Measurements from ENCODE around the gene UGT3A1. TPM values are rescaled to one million over a fixed set of nuclear protein-coding genes. Genes with fewer than 3 reads are reported as not detected.
A peak's percentile ranks its signal among the peaks of the same experiment; 100 is the strongest.

UGT3A1 gene
- total RNA-seq, 1 donor from 2014 or later = 8.7 TPM

DNA sequence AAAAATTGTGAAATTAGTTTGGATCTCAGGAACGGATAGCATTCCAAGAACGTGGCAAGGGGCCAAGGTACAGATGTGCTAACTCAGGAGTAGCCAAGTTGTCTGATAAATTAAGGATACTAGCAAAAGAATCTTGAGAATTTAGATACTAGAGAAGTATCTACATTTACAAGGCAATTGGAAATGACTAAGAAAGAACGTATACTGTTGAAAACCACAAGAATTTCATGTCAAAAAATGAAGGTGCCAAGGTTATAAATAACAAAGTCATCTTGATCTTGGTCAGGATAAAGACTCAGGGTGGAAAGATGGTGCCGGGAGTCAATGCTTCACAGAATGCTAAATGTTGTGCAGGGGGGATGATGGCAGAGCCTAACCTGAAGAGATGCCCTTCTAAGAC is 72.0 kb downstream of the UGT3A1 start:
- DNase-seq (ENCODE audit: low spot score) = peak; percentile 19

DNA sequence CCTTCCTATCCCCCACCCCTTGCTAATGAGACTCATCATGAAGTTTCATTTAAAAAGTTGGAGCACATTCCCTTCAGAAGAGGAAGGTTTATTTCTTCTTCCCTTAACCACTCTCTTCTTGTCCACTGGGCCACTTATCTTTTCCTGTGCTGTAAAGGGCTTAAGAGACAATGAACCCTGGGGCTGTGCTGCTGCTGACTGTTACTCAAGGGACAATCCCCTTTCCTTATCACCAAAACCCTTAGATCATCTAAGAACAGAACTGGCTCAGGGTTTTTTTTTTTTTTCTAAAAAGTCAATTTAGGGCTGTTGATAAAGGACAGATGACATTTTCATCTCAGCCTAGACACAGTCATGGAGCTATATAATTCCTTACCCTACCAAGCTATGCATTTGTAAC is 82.4 kb downstream of the UGT3A1 start:
- no peak for DNase-seq (ENCODE audit: low spot score)

DNA sequence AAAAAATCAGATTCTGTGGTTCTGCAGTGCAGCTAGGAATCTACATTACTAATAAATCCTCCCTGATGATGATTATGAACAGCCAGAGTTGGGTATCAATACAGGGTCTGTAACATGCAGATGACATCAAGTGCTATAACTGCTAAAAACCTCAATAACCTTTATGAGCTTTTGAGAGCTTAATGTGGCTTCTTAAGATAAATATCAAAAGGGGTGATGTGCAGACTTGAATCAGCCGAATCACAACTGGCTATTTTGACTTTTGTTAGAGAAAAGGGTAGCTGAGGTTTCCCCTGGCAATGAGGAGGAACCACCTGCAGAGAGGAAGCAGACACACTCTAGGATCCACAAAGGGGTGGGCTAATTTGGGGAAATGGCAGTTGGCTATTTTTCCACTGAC is 83.0 kb downstream of the UGT3A1 start:
- no peak for DNase-seq (ENCODE audit: low spot score)

DNA sequence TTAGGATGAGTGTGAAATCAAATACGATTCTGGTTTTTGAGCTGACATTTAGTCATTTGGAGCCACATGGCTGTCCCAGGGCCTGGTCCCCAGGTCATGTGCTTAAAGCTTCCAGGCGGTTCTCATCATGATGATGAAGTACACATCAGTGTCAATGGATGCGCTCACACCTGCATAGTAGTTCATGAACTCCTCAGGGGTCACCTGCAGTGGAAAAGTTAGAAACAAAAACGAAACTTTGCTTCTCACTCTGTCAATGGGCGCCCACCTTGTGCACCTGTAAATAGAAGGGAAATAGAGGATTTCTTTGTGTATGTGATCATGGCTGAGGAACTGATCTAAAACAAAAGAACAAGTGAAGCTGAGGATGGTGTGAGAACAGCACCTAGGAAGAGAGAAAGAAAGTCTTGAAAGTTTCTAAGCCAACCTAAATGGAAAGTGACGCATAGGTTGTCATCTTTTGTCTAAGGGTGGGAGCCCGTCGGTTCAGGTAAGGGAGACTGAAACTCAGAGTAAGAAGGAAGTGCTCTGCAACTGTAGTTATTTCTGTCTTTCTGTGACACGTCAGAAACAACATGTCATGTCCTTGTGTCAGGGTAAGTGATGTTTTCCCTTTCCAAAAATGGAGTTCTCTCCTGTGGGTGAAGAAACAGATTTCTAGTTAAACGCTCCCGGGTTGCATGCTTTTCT is 86.6 kb downstream of the UGT3A1 start:
- no peak for DNase-seq (ENCODE audit: low spot score)

DNA sequence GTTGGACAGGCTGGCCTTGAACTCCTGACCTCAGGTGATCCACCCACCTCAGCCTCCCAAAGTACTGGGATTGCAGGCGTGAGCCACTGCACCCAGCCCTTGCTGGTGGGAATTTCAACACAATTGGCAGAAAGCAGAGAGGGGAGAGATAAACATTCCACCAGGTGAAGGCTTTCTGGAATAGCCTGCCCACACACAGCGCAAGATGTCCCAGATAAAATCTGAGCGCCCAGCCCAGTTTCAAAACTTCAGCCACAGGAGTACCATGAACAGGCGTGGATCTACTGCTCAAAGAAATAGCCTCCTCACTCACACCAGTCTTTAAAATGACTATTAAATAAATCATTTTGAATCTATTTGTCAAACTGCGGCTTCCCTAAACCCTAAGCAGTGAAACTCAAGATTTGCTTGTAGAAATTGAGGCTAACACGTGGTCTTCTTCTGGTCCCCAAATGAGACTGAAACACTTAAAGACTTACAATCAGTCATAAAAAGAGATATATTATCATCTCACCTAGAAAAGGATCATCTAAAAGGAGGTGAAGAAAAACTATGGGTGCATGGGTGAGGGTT is 87.5 kb downstream of the UGT3A1 start:
- DNase-seq (ENCODE audit: low spot score) = no peak

DNA sequence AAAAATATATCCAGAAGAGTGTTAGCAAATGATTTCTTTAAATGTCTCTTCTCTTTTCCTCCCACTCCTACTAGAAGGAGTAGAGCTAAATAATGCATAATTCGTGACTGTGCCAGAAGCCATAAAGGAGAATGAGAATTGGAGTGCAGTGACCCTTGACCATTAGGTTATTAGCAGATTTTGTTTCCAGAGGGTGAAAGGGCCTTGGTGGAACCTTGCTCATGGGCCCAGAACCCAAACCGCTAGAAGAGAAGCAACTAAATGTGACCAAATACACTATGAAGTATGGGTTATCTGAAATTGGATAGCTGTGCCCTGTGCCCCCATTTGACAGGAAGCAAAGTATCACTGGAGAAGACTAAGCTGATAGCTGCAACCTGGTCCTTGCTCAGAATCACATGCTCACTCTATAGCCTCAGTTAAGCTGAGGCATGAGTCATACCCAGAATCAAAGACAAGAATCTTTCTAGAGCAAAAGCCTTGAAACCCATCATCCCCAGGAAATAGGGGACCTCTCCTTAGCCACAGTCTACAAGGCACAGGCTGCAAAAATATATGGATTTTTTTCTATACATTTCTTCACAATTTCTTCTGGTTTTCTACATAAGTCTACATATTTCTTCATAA is 89.0 kb downstream of the UGT3A1 start:
- peak; percentile 57 for DNase-seq (ENCODE audit: low spot score)

Other genes with a start within 250 kb of the UGT3A1 start
- gene IL7R, start 134.5 kb downstream of the UGT3A1 start, total RNA-seq (ENCODE audit: insufficient read depth, low replicate concordance) = 3.4 TPM
- gene CAPSL, start 52.8 kb downstream of the UGT3A1 start, total RNA-seq (ENCODE audit: insufficient read depth, low replicate concordance) = not detected
- not detected for gene UGT3A2, start 75.5 kb upstream of the UGT3A1 start, total RNA-seq (ENCODE audit: insufficient read depth, low replicate concordance)
- 17.8 TPM for gene LMBRD2, start 160.5 kb upstream of the UGT3A1 start, total RNA-seq (ENCODE audit: insufficient read depth, low replicate concordance)
- gene SKP2, start 160.7 kb upstream of the UGT3A1 start, total RNA-seq (ENCODE audit: insufficient read depth, low replicate concordance) = 41.4 TPM

Data from umbilical cord (tissue), 2 donors.